A673 (cell line): ENCODE data around the gene SREBF1. TPM values are rescaled to one million over a fixed set of nuclear protein-coding genes. Genes with fewer than 3 reads are reported as not detected.

ENCODE experiments used
- BruUV-seq: library from RNA; stranded (reverse); fragments of 400-500 nt; replicated peaks from 2 replicates; lab custom pipeline; 2021; lab: Mats Ljungman, UMichigan
- CTCF ChIA-PET: fragments of 300-600 bp; sonication (Branson Sonifier 250); formaldehyde crosslinking; loops from one replicate; lab custom pipeline; 2022; ENCODE audit warnings: antibody characterized with exemption; lab: Charles Lee
- POLR2A ChIA-PET: fragments of 300-600 bp; sonication (Branson Sonifier 250); formaldehyde crosslinking; loops from one replicate; lab custom pipeline; 2022; ENCODE audit warnings: antibody characterized with exemption; ENCODE audit not compliant: low non-redundant PET; lab: Charles Lee
- DNase-seq: peaks from one replicate; pipeline ENCODE4 v3.0.0-alpha.2; 2015; ENCODE audit warnings: low spot score
- H3K27ac ChIP-seq: fragments of 200-600 bp; sonication (generic); 2 replicates; pipeline ENCODE4 v1.5.1; 2016; ENCODE audit warnings: mixed run types, low read depth, mild to moderate bottlenecking, mixed read lengths, antibody characterized with exemption, low read length; ENCODE audit not compliant: poor library complexity, severe bottlenecking
- H3K27me3 ChIP-seq: fragments of 200-600 bp; sonication (generic); replicated peaks from 2 replicates; pipeline ENCODE4 v1.6.1; 2017; ENCODE audit warnings: mixed run types, low read depth, mild to moderate bottlenecking, mixed read lengths, antibody characterized with exemption, low read length; ENCODE audit not compliant: insufficient read depth, poor library complexity
- H3K36me3 ChIP-seq: fragments of 200-600 bp; sonication (generic); 2 replicates; pipeline ENCODE4 v1.6.1; 2016; ENCODE audit warnings: mixed run types, mild to moderate bottlenecking, mixed read lengths, antibody characterized with exemption, low read length; ENCODE audit not compliant: insufficient read depth, poor library complexity, severe bottlenecking
- H3K4me1 ChIP-seq: fragments of 200-600 bp; sonication (generic); 2 replicates; pipeline ENCODE4 v1.6.1; 2017; ENCODE audit warnings: mixed run types, mild to moderate bottlenecking, mixed read lengths, antibody characterized with exemption, low read length; ENCODE audit not compliant: insufficient read depth, poor library complexity, severe bottlenecking
- H3K4me3 ChIP-seq: fragments of 200-600 bp; sonication (generic); 2 replicates; pipeline ENCODE4 v1.5.1; 2016; ENCODE audit warnings: low read depth, mixed run types, mild to moderate bottlenecking, mixed read lengths, low read length; ENCODE audit not compliant: poor library complexity, severe bottlenecking
- H3K9me3 ChIP-seq: fragments of 200-600 bp; sonication (generic); 2 replicates; pipeline ENCODE4 v1.6.1; 2016; ENCODE audit warnings: mixed run types, low read depth, mild to moderate bottlenecking, mixed read lengths, antibody characterized with exemption, low read length; ENCODE audit not compliant: poor library complexity, severe bottlenecking
- CTCF ChIP-seq: fragments of 300-800, 200-600 bp; sonication (generic); conservative IDR thresholded peaks from 2 replicates; pipeline ENCODE4 v1.5.1; 2017; ENCODE audit warnings: low read depth, mild to moderate bottlenecking, antibody characterized with exemption, low read length, moderate library complexity, mixed read lengths
- EZH2 ChIP-seq: fragments of 200-600 bp; sonication (generic); IDR thresholded peaks from 2 replicates; pipeline ENCODE4 v1.6.1; 2017; ENCODE audit warnings: borderline replicate concordance, low read depth, mild to moderate bottlenecking, mixed read lengths, antibody characterized with exemption, low read length; ENCODE audit not compliant: poor library complexity, severe bottlenecking
- intact Hi-C: fragments of 100-400 bp; cut with micrococcal nuclease; formaldehyde crosslinking; loops from one replicate; pipeline ENCODE4 v1.10.0; 2022; ENCODE audit not compliant: unreplicated experiment
- total RNA-seq: library from RNA; stranded (reverse); gene quantifications from 2 replicates; pipeline ENCODE4 v1.2.3, GENCODE V29; 2021

The SREBF1 gene
- total RNA-seq, 1 experiment from 2014 or later, result 240 TPM

GRCh38 chr17:17774009-17774881, 62.5 kb downstream of the SREBF1 start:
- no TSS peak for BruUV-seq
- Histone ChIP-seq H3K9me3 (no peaks in the 10 kb centered on the region), H3K4me3 (no peak overlapping the region), H3K27ac (no peak overlapping the region), H3K4me1 (peaks cover 18% of the 10 kb centered on the region), H3K36me3 (no peaks in the 10 kb centered on the region), H3K27me3 (no peaks in the 10 kb centered on the region)
- TF ChIP-seq EZH2, result no peak
- peak; percentile 46 for TF ChIP-seq CTCF
- ChIA-PET POLR2A (interaction anchor here (0.5 to 0.6 kb wide), 2 partner anchors 11 to 166 kb away, joined by 10 to 11 read pairs; no protein-coding TSS in a partner anchor), CTCF (interaction anchor here (0.5 to 0.6 kb wide), 2 partner anchors 10 to 163 kb away, joined by 3 to 6 read pairs; no protein-coding TSS in a partner anchor)
- DNase-seq, result no peak
- intact Hi-C loops, result no loop called here

- peaks cover 16% of the 10 kb centered on the region for H3K4me1 ChIP-seq
- ChIA-PET POLR2A (no interaction called here), CTCF (no interaction called here)
- H3K27me3 ChIP-seq, result no peaks in the 10 kb centered on the region
- TF ChIP-seq CTCF (no peak), EZH2 (no peak)
- no TSS peak for BruUV-seq
- DNase-seq, result no peak
- H3K4me3 ChIP-seq, result no peak overlapping the region
- no peaks in the 10 kb centered on the region for H3K36me3 ChIP-seq
- H3K27ac ChIP-seq, result no peak overlapping the region
- no peaks in the 10 kb centered on the region for H3K9me3 ChIP-seq
- intact Hi-C loops, result no loop called here
Measured at GRCh38 chr17:17772231-17772630, 64.6 kb downstream of the SREBF1 start.

GRCh38 chr17:17771498-17772201, 65.1 kb downstream of the SREBF1 start:
- no peak for TF ChIP-seq EZH2
- no peak for TF ChIP-seq CTCF
- no TSS peak for BruUV-seq
- POLR2A ChIA-PET, result no interaction called here
- no peaks in the 10 kb centered on the region for H3K27me3 ChIP-seq
- H3K9me3 ChIP-seq, result no peaks in the 10 kb centered on the region
- peaks cover 22% of the 10 kb centered on the region for H3K4me1 ChIP-seq
- CTCF ChIA-PET, result no interaction called here
- no peak overlapping the region for H3K27ac ChIP-seq
- no peak overlapping the region for H3K4me3 ChIP-seq
- intact Hi-C loops, result no loop called here
- DNase-seq, result no peak
- H3K36me3 ChIP-seq, result no peaks in the 10 kb centered on the region
